GM12878 (cell line): Measurements from ENCODE around the gene MBIP. TPM values are rescaled to one million over a fixed set of nuclear protein-coding genes. Genes with fewer than 3 reads are reported as not detected.

ENCODE experiments used
- EED ChIP-seq: sonication (generic); IDR thresholded peaks from 2 replicates; pipeline ENCODE4 v1.6.1; 2016; ENCODE audit warnings: antibody characterized with exemption, low read depth
- NKRF ChIP-seq: fragments of 450-650 bp; conservative IDR thresholded peaks from 2 replicates; pipeline ENCODE4 v1.6.1; 2017; ENCODE audit warnings: mild to moderate bottlenecking, moderate library complexity
- NRF1 ChIP-seq: conservative IDR thresholded peaks from 2 replicates; pipeline ENCODE4 v1.6.1; 2011; ENCODE audit warnings: mild to moderate bottlenecking, low read depth, low read length, improper control_type of control experiment
- SUPT20H ChIP-seq: IDR thresholded peaks from 2 replicates; pipeline ENCODE4 v1.6.1; 2011; ENCODE audit warnings: low read depth, mild to moderate bottlenecking, low read length, moderate library complexity, borderline replicate concordance; ENCODE audit not compliant: control insufficient read depth
- ZBTB33 ChIP-seq: fragments of 450-650 bp; IDR thresholded peaks from 2 replicates; pipeline ENCODE4 v1.6.1; 2017; ENCODE audit warnings: mild to moderate bottlenecking
- ZNF207 ChIP-seq: fragments of 450-650 bp; IDR thresholded peaks from 2 replicates; pipeline ENCODE4 v1.6.1; 2014; ENCODE audit warnings: antibody characterized with exemption, mild to moderate bottlenecking, borderline replicate concordance
- ZSCAN29 ChIP-seq: fragments of 450-650 bp; IDR thresholded peaks from 2 replicates; pipeline ENCODE4 v1.6.1; 2017; ENCODE audit warnings: mild to moderate bottlenecking, moderate library complexity
- polyA plus RNA-seq, 11 experiments: library from polyadenylated mRNA; depleted of rRNA in 4 of 11; unstranded in 6 of 11; stranded (reverse) in 5 of 11; fragments of >200 nt; fragmentation: Nextera tagmentation in 4 of 11; fragmentation: Illumina TruSeq in 1 of 11; extraction: Ambion mirVana in 4 of 11; extraction: Trizol in 1 of 11; gene quantifications; 1 replicate in 1 of 11; 2 replicates in 10 of 11; pipeline versions ENCODE4 v1.2.1 to v1.2.3, GENCODE V29; 2011 to 2016; ENCODE audit warnings: inconsistent platforms in 2 of 11, missing spikeins in 2 of 11, low read depth in 1 of 11
- total RNA-seq, 4 experiments: library from RNA; depleted of rRNA in 3 of 4; stranded (reverse); fragments of >200 nt in 3 of 4; fragmentation: Illumina TruSeq in 1 of 4; extraction: Trizol in 1 of 4; gene quantifications; 2 replicates each; pipeline versions ENCODE4 v1.2.1 to v1.2.3, GENCODE V29; 2013 to 2021
- TF ChIP-seq, protein P1 (sequence below): IDR thresholded peaks from 2 replicates; pipeline ENCODE4 v1.6.1; 2011; ENCODE audit warnings: borderline replicate concordance, low read depth, mild to moderate bottlenecking, moderate library complexity, low read length; ENCODE audit not compliant: insufficient read depth, poor library complexity, severe bottlenecking

MBIP gene
- total and polyA plus RNA-seq, 10 of the 15 experiments (the other 5 are each of a cell fraction or from before 2014, with no cell fraction given): 9.0 to 43.5 (median 32.1) TPM

DNA sequence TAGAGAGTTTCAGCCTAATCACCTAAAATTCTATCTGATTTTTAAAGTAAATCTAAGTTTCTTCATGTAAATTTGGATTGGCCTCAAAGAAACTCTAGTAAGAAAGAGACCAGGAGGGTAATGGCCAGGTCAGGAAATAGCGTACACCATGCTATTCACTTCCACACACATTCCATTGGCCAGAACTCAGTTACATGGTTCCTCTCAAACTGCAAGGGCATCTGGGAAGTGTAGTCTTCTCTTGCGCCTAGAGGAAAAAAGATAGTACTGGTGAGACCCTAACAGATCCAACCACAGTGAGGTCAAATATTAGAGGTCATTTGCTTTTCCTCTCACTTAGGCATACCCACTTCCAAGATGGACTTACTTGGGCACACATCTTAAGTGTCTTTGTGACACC is 39.1 kb downstream of the MBIP start (continued):
- TF ChIP-seq, protein P1, sequence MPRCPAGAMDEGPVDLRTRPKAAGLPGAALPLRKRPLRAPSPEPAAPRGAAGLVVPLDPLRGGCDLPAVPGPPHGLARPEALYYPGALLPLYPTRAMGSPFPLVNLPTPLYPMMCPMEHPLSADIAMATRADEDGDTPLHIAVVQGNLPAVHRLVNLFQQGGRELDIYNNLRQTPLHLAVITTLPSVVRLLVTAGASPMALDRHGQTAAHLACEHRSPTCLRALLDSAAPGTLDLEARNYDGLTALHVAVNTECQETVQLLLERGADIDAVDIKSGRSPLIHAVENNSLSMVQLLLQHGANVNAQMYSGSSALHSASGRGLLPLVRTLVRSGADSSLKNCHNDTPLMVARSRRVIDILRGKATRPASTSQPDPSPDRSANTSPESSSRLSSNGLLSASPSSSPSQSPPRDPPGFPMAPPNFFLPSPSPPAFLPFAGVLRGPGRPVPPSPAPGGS: no peak
- no peak for TF ChIP-seq NKRF
- no peak for TF ChIP-seq SUPT20H
- no peak for TF ChIP-seq ZNF207
- no peak for TF ChIP-seq ZSCAN29
- TF ChIP-seq EED: no peak
- TF ChIP-seq NRF1: no peak
- no peak for TF ChIP-seq ZBTB33
- TF ChIP-seq, all 136 proteins: peak for 0
